SK-N-SH (cell line): Measurements from ENCODE around the gene ANAPC5.

Experiments used
- POLR2AphosphoS5 ChIP-seq: IDR thresholded peaks from 2 replicates; pipeline ENCODE4 v1.6.1; 2012; ENCODE audit warnings: low read depth, low read length
- RCOR1 ChIP-seq: fragments of 150-350 bp; IDR thresholded peaks from 2 replicates; pipeline ENCODE4 v1.6.1; 2017; ENCODE audit warnings: antibody characterized with exemption, low read length
- RFX5 ChIP-seq: IDR thresholded peaks from 2 replicates; pipeline ENCODE4 v1.6.1; 2012; ENCODE audit warnings: mild to moderate bottlenecking, improper control_type of control experiment, low read length
- TAF1 ChIP-seq: IDR thresholded peaks from 2 replicates; pipeline ENCODE4 v1.6.1; 2012; ENCODE audit warnings: low read depth, mild to moderate bottlenecking, low read length, moderate library complexity, borderline replicate concordance
- YY1 ChIP-seq: IDR thresholded peaks from 2 replicates; pipeline ENCODE4 v1.4.0; 2012; ENCODE audit warnings: low read depth, mild to moderate bottlenecking
- TF ChIP-seq, protein P1 (sequence below): fragments of 200-600 bp; sonication (generic); IDR thresholded peaks from 2 replicates; pipeline ENCODE4 v1.6.1; 2017; ENCODE audit warnings: antibody characterized with exemption, mild to moderate bottlenecking, moderate library complexity
- TF ChIP-seq, protein P2 (sequence below): IDR thresholded peaks from 2 replicates; pipeline ENCODE4 v1.6.1; 2012; ENCODE audit warnings: mild to moderate bottlenecking, low read depth, low read length, moderate library complexity
- TF ChIP-seq, protein P3 (sequence below): IDR thresholded peaks from 2 replicates; pipeline ENCODE4 v1.4.0; 2012; ENCODE audit warnings: low read depth

DNA sequence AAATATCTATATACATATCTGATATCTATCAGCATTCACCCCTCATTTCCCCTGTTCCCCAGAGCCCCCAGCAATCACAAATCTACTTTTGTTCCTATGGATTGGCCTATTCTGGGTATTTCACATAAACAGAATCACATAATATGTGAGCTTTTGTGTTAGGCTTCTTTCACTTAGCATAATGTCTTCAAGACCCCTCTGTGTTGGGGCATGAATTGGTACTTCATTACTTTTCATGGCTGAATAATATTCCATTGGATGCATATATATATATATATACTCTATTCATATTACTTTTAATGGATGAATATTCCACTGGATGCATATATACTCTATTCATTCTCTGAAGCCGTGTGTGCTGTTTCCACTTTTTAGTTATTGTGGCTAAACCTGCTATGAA, 84.4 kb downstream of the ANAPC5 start:
- TF ChIP-seq RCOR1 = no peak
- TF ChIP-seq, protein P1, sequence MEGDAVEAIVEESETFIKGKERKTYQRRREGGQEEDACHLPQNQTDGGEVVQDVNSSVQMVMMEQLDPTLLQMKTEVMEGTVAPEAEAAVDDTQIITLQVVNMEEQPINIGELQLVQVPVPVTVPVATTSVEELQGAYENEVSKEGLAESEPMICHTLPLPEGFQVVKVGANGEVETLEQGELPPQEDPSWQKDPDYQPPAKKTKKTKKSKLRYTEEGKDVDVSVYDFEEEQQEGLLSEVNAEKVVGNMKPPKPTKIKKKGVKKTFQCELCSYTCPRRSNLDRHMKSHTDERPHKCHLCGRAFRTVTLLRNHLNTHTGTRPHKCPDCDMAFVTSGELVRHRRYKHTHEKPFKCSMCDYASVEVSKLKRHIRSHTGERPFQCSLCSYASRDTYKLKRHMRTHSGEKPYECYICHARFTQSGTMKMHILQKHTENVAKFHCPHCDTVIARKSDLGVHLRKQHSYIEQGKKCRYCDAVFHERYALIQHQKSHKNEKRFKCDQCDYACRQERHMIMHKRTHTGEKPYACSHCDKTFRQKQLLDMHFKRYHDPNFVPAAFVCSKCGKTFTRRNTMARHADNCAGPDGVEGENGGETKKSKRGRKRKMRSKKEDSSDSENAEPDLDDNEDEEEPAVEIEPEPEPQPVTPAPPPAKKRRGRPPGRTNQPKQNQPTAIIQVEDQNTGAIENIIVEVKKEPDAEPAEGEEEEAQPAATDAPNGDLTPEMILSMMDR = no peak
- TF ChIP-seq POLR2AphosphoS5 = no peak
- TF ChIP-seq YY1 = no peak
- TF ChIP-seq, protein P2, sequence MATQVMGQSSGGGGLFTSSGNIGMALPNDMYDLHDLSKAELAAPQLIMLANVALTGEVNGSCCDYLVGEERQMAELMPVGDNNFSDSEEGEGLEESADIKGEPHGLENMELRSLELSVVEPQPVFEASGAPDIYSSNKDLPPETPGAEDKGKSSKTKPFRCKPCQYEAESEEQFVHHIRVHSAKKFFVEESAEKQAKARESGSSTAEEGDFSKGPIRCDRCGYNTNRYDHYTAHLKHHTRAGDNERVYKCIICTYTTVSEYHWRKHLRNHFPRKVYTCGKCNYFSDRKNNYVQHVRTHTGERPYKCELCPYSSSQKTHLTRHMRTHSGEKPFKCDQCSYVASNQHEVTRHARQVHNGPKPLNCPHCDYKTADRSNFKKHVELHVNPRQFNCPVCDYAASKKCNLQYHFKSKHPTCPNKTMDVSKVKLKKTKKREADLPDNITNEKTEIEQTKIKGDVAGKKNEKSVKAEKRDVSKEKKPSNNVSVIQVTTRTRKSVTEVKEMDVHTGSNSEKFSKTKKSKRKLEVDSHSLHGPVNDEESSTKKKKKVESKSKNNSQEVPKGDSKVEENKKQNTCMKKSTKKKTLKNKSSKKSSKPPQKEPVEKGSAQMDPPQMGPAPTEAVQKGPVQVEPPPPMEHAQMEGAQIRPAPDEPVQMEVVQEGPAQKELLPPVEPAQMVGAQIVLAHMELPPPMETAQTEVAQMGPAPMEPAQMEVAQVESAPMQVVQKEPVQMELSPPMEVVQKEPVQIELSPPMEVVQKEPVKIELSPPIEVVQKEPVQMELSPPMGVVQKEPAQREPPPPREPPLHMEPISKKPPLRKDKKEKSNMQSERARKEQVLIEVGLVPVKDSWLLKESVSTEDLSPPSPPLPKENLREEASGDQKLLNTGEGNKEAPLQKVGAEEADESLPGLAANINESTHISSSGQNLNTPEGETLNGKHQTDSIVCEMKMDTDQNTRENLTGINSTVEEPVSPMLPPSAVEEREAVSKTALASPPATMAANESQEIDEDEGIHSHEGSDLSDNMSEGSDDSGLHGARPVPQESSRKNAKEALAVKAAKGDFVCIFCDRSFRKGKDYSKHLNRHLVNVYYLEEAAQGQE = no peak
- TF ChIP-seq TAF1 = no peak
- TF ChIP-seq, protein P3, sequence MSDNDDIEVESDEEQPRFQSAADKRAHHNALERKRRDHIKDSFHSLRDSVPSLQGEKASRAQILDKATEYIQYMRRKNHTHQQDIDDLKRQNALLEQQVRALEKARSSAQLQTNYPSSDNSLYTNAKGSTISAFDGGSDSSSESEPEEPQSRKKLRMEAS = no peak
- TF ChIP-seq RFX5 = no peak
